DMS 273 (cell line): ENCODE data around the gene GLB1L3.
"Not testable (repeated sequence)": the region's sequence is repeated elsewhere in the genome, so short reads cannot be mapped to it uniquely, and the experiment has no call there.

Experiments used
- DNase-seq: peaks from one replicate; lab custom pipeline; 2025; ENCODE audit not compliant: unreplicated experiment; lab: John Stamatoyannopoulos, UW

The GLB1L3 gene

DNA sequence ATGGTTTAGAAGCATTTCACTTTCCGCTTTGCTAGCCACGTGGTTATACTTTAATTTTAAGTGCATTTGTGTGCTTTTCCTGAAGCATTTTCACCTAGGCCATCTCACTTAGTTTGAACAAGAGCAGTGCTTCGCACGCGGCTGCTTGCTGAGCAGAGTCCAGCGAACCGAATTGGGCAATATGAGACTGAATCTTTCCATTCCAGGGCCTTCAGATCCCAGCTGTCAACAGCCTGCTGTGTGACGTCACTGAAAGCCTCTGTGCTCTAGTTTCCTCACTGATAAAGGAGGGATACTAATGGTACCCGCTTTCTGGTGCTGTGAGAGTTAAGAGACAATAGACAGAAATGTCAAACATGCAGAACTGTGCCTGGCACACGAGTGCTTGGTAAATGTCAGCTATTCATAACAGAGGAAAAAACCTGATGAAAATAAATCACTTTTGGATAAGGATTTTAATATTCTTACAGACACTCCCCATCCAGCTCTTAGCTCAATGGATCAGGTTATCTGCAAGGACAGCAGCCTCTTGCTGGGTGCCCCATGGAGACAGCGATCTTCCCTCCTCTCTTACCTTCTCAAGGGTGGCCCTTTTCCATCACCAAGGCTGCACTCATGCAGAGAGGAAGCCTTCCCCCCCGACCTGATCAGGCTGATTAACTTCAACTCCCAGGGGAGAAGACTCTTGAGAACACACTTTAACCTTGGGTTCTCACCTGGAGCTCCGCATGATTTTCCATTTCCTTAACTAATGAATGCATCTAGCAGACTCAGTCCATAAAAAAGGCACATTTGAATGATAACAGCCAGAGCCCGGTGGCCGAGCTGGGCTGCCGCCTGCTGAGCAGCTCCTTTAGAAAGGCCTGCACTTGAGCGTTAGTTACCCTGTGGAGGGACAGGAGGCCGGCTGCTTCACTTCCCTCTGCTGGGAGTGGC is 3.5 kb upstream of the GLB1L3 start:
- peak; percentile 21 for DNase-seq

- DNase-seq = no peak
These were observed 2.9 kb upstream of the GLB1L3 start for GRCh38 chr11:134273317-134273712.

DNA sequence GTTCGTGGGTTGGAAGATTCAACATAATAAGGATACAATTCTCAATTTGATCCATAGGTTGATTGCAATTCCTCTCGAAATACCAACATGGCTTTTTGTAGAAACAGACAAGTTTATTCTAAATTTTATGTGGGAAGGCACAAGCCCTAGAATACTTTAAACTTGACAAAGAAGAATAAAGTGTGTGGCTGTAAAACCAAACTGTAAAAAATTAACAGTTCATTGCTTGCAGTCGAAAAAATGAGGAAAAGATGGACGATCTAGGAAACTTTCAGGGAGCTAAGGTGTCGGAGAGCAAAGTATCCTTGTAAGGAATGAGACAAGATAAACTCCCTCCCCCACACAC is 1.0 kb upstream of the GLB1L3 start:
- DNase-seq = no peak

DNA sequence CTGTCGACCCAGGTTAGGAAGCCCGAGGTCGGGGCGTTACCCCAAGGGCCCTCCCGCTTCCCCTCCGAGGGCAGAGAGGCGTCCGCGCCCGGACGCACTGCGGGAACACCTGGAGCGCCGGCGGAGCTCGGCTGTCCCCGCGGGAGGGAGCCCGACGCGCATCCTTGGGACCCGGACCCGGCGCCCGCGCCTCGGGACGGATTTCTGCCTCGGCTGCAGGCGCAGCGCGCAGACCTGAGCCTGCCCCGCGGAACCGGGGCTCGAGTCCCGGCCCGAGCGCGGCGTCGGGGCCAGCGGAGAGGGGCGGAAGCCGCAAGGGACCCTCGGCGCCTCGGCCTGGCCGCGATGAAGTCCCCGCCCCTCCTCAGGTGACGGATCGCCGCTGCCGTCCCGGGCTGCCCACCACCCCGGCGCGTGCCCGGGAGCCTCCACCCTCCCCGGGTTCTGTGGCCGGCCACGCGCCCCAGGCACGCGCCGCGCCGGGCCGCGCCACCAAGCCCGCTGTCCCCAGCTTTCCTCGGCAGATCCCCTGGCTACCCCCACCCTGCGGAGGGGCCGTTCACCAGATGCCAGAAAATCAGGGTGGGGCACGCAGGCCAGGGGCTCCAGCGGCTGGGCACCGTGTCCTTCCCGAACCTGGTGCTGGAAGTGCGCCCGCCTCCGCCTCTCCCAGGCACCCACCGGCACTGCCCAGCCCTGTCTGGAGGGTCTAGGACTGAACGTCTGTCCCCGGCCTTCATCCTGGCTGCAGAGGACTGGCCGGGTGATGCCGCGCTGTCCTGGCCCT is 410 bp downstream of the GLB1L3 start:
- DNase-seq = no peak

DNA sequence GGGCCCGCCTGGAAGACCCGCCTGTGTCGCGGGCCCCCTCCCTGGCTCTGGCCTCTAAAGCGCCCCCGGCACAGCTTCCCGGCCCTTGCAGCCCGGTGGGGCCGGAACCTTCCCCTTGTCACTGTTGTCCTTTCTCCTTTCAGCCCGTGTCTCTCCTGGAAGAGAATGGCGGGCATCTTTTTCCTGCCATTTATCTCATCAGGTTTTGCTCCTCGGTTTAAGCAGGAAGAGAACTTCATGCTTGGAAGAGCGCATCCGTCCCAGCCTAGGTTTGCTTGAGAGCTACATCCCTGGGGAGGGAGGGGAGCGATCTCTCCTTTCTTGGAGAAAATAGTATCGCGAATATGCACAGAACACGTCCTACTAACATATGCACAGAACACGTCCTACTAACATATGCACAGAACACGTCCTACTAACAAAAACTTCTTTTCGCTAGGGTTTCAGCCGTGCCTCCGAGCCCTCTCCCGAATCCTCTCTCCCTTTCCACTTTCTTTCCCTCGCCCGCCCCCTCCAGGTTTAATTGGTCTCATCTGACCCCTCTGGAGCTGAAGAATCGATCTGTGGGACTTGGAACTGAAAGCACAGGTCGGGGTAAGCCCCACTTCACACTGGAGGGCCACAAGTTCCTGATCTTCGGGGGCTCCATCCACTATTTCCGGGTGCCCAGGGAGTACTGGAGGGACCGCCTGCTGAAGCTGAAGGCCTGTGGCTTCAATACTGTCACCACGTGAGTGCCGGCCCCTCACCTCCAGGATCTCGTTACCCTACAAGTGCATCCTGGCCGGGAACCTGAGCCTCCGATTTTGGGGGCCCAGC is 1.2 kb downstream of the GLB1L3 start:
- no peak for DNase-seq

- DNase-seq = no peak
These were observed 2.2 kb downstream of the GLB1L3 start for GRCh38 chr11:134278356-134278755.

DNA sequence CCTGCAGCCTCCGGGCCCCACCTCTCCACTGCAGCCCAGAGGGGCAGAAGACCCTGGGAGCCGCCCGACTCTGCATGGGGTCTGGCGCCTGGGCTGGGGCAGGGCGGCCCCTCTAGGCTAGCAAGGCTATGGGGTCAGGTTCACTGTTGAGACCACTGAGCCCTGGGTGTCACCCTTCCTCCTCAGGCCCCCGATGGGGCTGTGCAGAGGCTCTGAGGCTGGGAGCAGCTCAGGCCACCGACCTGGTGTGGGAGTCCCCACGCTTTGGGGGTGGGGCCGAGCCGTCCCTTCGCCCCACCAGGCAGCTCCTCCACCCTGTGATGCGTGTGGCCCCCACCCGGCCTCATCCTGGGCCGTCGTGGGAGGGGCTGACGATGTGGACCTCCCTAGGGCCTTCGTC is 5.5 kb downstream of the GLB1L3 start:
- DNase-seq = not testable (repeated sequence)

DNA sequence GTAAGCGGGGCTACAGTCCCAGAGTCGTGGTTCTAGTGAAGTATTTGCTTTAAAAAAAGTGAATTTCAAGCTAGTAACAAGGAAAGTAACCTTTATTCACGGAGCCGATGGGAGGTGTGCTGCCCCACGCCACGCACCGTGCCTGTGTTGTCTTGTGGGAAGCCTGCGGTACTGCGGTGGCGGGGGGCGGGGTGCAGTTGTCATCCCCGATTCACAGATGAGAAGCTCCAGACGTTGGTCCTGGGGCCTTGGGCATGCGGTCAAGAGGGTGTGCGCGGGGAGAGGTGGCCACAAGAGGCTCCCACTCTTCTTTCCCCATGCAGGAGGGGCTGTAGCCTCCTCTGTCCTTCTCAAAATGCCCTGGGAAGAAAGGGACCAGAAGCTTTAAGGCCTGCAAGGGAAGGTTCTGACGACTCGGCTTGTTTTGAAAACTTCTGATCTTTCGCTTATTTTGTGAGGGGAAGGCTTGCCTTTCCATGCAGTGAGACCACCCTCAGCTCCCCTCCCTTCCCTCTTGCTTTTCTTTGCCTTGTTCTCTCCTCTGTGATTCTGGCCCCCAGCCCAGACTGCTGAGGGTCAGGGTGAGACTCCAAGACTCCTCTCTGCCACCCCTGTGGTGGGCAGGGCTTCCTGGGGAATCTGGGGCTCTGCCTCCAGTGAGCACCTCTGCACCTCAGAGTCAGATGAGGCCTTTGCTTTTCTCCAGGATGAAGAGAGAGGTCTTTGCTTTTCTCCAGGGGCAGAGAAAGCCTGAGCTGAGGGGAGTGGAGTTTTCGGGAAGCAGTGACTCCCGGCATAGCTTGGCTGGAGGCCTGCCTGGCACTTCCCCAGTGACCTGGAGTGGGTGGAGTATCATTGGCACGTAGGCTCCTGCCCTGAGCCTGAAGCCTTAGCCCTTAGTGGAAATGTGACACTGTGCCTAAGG is 6.2 kb downstream of the GLB1L3 start:
- no peak for DNase-seq

GRCh38 chr11:134283461-134284230 is 7.5 kb downstream of the GLB1L3 start:
- no peak for DNase-seq

- DNase-seq = not testable (repeated sequence)
These were observed 8.2 kb downstream of the GLB1L3 start for GRCh38 chr11:134284349-134284748.

GRCh38 chr11:134287561-134287960 is 11.4 kb downstream of the GLB1L3 start:
- no peak for DNase-seq

GRCh38 chr11:134288486-134288885 is 12.3 kb downstream of the GLB1L3 start:
- no peak for DNase-seq

DNA sequence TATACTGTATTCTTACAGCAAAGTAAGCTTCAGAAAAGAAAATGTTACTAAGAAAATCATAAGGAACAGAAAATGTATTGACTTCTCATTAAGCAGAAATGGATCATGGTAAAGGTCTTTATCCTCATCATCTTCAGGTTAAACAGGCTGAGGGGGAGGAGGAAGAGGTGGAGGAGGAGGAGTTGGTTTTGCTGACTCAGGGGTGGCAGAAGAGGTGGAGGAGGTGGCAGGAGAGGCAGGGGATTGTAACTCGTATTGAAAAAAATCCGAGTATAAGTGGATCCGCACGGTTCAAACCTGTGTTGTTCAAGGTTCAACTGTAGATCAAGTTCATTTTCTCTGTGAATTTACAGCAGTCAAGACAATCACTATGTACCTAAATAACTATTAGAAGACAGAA is 13.0 kb downstream of the GLB1L3 start:
- DNase-seq = no peak

DNA sequence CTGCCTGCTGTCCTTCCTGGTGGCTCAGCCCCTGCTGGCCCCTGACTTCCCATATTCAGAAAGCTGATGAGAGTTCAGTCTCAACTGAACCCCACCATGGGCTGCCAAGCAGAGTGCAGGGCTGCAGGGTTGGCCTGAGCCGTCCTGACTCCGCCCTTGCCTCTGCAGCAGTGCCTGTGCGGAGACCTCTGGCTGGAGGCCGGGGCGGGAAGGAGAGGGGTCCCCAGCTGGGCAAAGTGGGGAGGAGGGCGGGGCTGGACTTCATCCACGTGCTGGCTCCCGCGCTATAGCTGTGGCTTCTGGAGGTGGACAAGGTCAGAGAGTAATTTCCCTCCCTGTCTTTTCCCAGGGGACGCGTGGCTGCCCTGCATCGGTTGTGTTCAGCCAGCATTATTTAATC is 13.6 kb downstream of the GLB1L3 start:
- DNase-seq = no peak

DNA sequence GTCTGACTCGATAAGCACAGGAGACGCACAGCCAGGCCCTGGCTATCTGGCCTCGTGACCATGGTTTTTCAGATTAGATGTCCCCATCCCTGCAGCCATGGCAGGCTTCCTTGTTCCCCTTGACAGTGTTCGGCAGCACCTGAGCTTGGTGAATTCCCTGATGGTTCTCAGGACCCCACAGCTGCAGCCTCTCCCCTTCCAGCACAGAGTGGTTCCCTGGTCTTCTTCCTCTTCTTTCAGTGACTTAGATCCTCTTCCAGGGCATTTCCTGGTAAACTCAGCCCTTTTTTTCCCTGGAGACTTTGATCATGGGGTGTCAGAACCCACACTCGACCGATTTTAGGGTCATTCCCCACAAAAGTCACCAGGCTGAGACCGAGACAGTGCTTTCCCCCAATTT is 14.5 kb downstream of the GLB1L3 start:
- no peak for DNase-seq

DNA sequence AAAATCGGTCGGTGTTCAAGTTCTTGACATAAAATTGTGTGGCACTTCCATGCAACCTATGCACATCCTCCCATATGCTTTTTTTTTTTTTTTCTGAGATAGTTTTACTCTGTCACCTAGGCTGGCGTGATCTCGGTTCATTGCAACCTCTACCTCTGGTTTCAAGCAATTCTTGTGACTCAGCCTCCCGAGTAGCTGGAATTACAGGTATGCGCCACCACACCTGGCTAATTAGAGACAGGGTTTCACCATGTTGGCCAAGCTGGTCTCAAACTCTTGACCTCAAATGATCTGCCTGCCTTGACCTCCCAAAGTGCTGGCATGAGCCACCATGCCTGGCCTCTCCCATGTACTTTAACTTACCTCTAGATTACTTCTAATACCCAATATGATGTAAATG is 15.0 kb downstream of the GLB1L3 start:
- no peak for DNase-seq

DNA sequence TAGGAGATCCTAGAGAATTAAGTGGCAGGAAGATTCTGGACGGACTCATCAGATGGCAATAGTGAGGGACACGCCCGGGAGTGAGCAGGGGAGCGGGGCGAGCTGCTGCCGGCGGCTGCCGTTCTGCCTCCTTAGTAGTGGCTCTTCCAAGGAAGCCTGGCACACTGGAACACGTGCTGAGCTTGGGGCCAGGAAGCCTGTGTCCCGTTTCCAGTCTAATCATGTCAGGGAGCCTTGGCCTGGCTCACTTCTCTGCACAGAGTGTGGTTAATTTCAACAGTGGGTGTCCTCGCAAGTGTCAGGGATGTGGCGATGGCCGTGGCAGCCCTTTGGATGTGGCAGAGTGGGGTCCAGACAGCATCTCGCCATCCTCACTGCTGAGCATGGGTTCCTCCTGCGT is 16.5 kb downstream of the GLB1L3 start:
- DNase-seq = no peak

DNA sequence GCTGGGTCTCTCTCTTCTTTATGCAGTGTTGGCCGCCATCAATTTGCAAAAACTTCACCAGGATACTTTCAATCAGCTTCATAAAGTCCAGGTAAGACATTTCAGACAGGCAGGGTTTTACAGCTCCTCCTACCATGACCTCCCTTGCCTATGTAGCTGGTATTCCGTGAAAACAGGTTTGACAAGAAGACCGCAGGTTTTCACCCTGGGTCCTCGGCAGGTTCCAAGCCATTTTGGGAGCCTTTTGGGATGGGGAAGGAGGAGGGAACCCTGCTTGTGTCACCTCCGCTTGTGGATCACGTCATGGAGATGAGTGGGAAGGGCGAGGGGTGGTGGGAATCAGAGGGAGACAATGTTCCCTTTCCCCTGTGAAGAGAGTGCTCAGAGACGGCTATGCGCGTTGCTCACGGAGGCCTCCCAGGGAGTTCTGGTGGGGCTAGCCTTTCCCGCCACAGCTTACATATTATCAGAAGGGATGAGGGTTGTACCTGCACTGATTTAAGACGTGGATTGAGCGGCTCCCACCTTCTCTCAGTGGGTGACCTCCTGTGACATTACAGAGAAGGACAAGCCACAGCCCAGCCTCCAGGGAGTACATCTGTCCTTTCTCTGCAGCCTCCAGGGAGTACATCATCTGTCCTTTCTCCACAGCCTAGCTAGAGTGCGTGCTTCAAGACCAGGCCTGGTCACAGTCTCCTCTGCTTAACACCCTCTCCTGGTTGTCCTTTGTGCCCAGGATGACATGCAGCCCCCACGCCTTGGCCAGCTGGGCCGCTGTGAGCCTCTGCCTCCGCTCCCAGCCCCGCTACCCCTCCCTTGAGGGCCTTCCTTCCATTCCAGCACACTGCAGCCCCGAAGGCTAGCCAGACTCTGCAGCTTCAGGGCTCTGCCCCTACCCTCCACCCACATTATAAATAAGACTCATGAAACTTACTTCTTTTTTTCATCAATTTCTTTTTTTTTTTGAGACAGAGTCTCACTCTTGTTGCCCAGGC is 17.2 kb downstream of the GLB1L3 start:
- no peak for DNase-seq
